Measurements from ENCODE around the gene PF4V1.

Gene PF4V1

GRCh38 chr4:73853246-73853704 is at the start of gene PF4V1:
PF4V1 (plus strand) TSS chr4:73853296; CDS start chr4:73853363, 67 bp downstream.
- no peak for DNase-seq

- DNase-seq = no peak
Measured at GRCh38 chr4:73810191-73810590, 42.9 kb upstream of the PF4V1 start.

GRCh38 chr4:73811841-73812240 is 41.3 kb upstream of the PF4V1 start:
- DNase-seq = no peak

GRCh38 chr4:73814679-73815078 is 38.4 kb upstream of the PF4V1 start:
- no peak for DNase-seq

- no peak for DNase-seq
Measured at GRCh38 chr4:73815145-73815544, 38.0 kb upstream of the PF4V1 start.

- DNase-seq = no peak
Measured at GRCh38 chr4:73816814-73817213, 36.3 kb upstream of the PF4V1 start.

- DNase-seq = no peak
Measured at GRCh38 chr4:73817341-73817740, 35.8 kb upstream of the PF4V1 start.

- no peak for DNase-seq
Measured at GRCh38 chr4:73821325-73821724, 31.8 kb upstream of the PF4V1 start.

- DNase-seq = no peak
Measured at GRCh38 chr4:73822389-73822788, 30.7 kb upstream of the PF4V1 start.

- peak in 1 of 58 donors; percentile 0 for DNase-seq
Measured at GRCh38 chr4:73822812-73823504, 30.1 kb upstream of the PF4V1 start.

GRCh38 chr4:73823760-73824159 is 29.3 kb upstream of the PF4V1 start:
- no peak for DNase-seq

GRCh38 chr4:73828956-73829355 is 24.1 kb upstream of the PF4V1 start:
- no peak for DNase-seq

- no peak for DNase-seq
Measured at GRCh38 chr4:73831569-73831968, 21.5 kb upstream of the PF4V1 start.

GRCh38 chr4:73832651-73833237 is 20.4 kb upstream of the PF4V1 start:
- no peak for DNase-seq

GRCh38 chr4:73836373-73837279 is 16.5 kb upstream of the PF4V1 start, which contains the start of gene CXCL6:
CXCL6 (plus strand) TSS chr4:73836678; CDS start chr4:73836751, 73 bp downstream.
- DNase-seq = peak in 1 of 58 donors; percentile 4

GRCh38 chr4:73839071-73839470 is 14.0 kb upstream of the PF4V1 start:
- DNase-seq = no peak

GRCh38 chr4:73839715-73840114 is 13.4 kb upstream of the PF4V1 start:
- no peak for DNase-seq

GRCh38 chr4:73841243-73841925 is 11.7 kb upstream of the PF4V1 start:
- no peak for DNase-seq

GRCh38 chr4:73842696-73843095 is 10.4 kb upstream of the PF4V1 start:
- no peak for DNase-seq

GRCh38 chr4:73843369-73843768 is 9.7 kb upstream of the PF4V1 start:
- no peak for DNase-seq

- no peak for DNase-seq
Measured at GRCh38 chr4:73844345-73844744, 8.8 kb upstream of the PF4V1 start.

Measured in anterior cingulate cortex (tissue), 58 donors.